GM23248 (cell line): ENCODE measurements around the gene SUPT3H. TPM values are rescaled to one million over a fixed set of nuclear protein-coding genes. Genes with fewer than 3 reads are reported as not detected.
A peak's percentile ranks its signal among the peaks of the same experiment; 100 is the strongest.

Experiments used
- DNase-seq: peaks from one replicate; pipeline ENCODE4 v3.0.0-alpha.2; 2015
- H2AFZ ChIP-seq: fragments of 200-600 bp; sonication (generic); 2 replicates; pipeline ENCODE4 v1.6.1; 2016; ENCODE audit warnings: antibody characterized with exemption
- H3F3A ChIP-seq: fragments of 200-600 bp; sonication (generic); 2 replicates; pipeline ENCODE4 v1.6.1; 2016; ENCODE audit warnings: mild to moderate bottlenecking, antibody characterized with exemption, mixed run types; ENCODE audit not compliant: insufficient read depth
- H3K27ac ChIP-seq: fragments of 200-600 bp; sonication (generic); 2 replicates; pipeline ENCODE4 v1.5.1; 2016; ENCODE audit warnings: mild to moderate bottlenecking
- H3K27me3 ChIP-seq: fragments of 200-600 bp; sonication (generic); replicated peaks from 2 replicates; pipeline ENCODE4 v1.6.1; 2016; ENCODE audit warnings: mild to moderate bottlenecking; ENCODE audit not compliant: insufficient read depth
- H3K36me3 ChIP-seq: fragments of 200-600 bp; sonication (generic); 2 replicates; pipeline ENCODE4 v1.6.1; 2016; ENCODE audit warnings: low read depth, mild to moderate bottlenecking
- H3K4me1 ChIP-seq: fragments of 200-600 bp; sonication (generic); 2 replicates; pipeline ENCODE4 v1.6.1; 2016; ENCODE audit warnings: mild to moderate bottlenecking; ENCODE audit not compliant: insufficient read depth
- H3K4me2 ChIP-seq: fragments of 200-600 bp; sonication (generic); one replicate; pipeline ENCODE4 v1.6.1; 2016; ENCODE audit warnings: mild to moderate bottlenecking; ENCODE audit not compliant: unreplicated experiment
- H3K4me3 ChIP-seq: fragments of 200-600 bp; sonication (generic); 2 replicates; pipeline ENCODE4 v1.5.1; 2016; ENCODE audit warnings: mild to moderate bottlenecking
- H3K79me2 ChIP-seq: fragments of 200-600 bp; sonication (generic); 2 replicates; pipeline ENCODE4 v1.6.1; 2016; ENCODE audit warnings: mild to moderate bottlenecking; ENCODE audit not compliant: insufficient read depth
- H3K9ac ChIP-seq: fragments of 200-600 bp; sonication (generic); 2 replicates; pipeline ENCODE4 v1.6.1; 2016; ENCODE audit warnings: mild to moderate bottlenecking
- H3K9me2 ChIP-seq: fragments of 200-600 bp; sonication (generic); 2 replicates; pipeline ENCODE4 v1.6.1; 2016; ENCODE audit warnings: mixed run types, mild to moderate bottlenecking, moderate library complexity; ENCODE audit not compliant: insufficient read depth
- H3K9me3 ChIP-seq: fragments of 200-600 bp; sonication (generic); one replicate; pipeline ENCODE4 v1.6.1; 2017; ENCODE audit warnings: low read depth
- H4K20me1 ChIP-seq: fragments of 200-600 bp; sonication (generic); 2 replicates; pipeline ENCODE4 v1.6.0; 2016; ENCODE audit not compliant: insufficient read depth
- EZH2 ChIP-seq: fragments of 200-600 bp; sonication (generic); IDR thresholded peaks from 2 replicates; pipeline ENCODE4 v1.6.1; 2018; ENCODE audit warnings: antibody characterized with exemption, mild to moderate bottlenecking; ENCODE audit not compliant: insufficient read depth, poor library complexity, severe bottlenecking
- EZH2phosphoT487 ChIP-seq: fragments of 200-600 bp; sonication (generic); IDR thresholded peaks from 2 replicates; pipeline ENCODE4 v1.6.1; 2018; ENCODE audit warnings: antibody characterized with exemption, moderate library complexity, mild to moderate bottlenecking, low read depth; ENCODE audit not compliant: insufficient read depth
- WGBS, 2 experiments: methylation state at CpG; one replicate each; pipeline ENCODE4 v1.1.6; 2015 to 2017; ENCODE audit warnings: low lambda C conversion rate in 2 of 2, low coverage in 1 of 2; ENCODE audit errors: missing lambda C conversion rate in 2 of 2; 5-methylcytosine and 5-hydroxymethylcytosine counted together
- in situ Hi-C: fragments of 300-500 bp; cut with MboI; formaldehyde crosslinking; loops from 2 replicates; pipeline ENCODE4 v1.15.0; 2020
- polyA plus RNA-seq: library from polyadenylated mRNA; unstranded; fragments of >200 nt; fragmentation: Nextera tagmentation; extraction: Ambion mirVana; gene quantifications from 2 replicates; pipeline ENCODE4 v1.2.1, GENCODE V29; 2016
- total RNA-seq: library from RNA; depleted of rRNA; stranded (reverse); fragments of >200 nt; shearing (Covaris generic); gene quantifications from 2 replicates; pipeline ENCODE4 v1.2.3, GENCODE V29; 2014

Gene SUPT3H
- total and polyA plus RNA-seq, 2 experiments from 2014 or later = 9.3 to 12.4 TPM

DNA sequence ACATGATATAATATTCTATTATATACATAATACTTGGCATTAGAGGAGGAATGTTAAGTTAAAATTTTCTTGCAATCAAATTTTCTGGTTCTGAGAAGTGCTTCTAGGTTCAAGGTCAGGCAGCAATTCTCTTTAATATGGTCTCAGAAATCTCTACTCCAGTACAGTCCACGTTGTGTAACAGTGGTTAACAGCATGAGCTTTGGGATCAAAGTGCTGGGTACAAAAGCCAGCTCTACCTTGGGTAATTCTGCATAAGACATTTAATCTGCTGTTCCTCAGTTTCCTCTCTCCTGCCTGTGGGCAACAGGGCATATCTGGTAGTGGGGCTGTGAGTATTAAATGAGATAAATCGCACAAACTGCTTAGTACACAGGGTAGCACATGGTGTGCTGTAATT lies 552.5 kb downstream of the SUPT3H start:
- WGBS, 2 experiments = 89 to 92% methylated on average over 2 of the region's 2 CpGs
- in situ Hi-C loops = no loop called here

GRCh38 chr6:44824567-44824966 lies 553.2 kb downstream of the SUPT3H start:
- no peaks in the 10 kb centered on the region for H3K9me3 ChIP-seq
- H3F3A ChIP-seq = no peaks in the 10 kb centered on the region
- H3K9me2 ChIP-seq = no peaks in the 10 kb centered on the region
- H2AFZ ChIP-seq = no peak overlapping the region
- H3K27ac ChIP-seq = no peak overlapping the region
- H4K20me1 ChIP-seq = no peaks in the 10 kb centered on the region
- no peak for DNase-seq
- H3K4me2 ChIP-seq = no peak overlapping the region
- TF ChIP-seq EZH2phosphoT487 (no peak), EZH2 (no peak)
- H3K9ac ChIP-seq = no peak overlapping the region
- in situ Hi-C loops = no loop called here
- 0 out of 2 replicates have a peak, but pooled peaks cover 3% of the 10 kb centered on the region for H3K4me1 ChIP-seq
- H3K4me3 ChIP-seq = no peak overlapping the region
- H3K27me3 ChIP-seq = no peaks in the 10 kb centered on the region
- H3K79me2 ChIP-seq = no peaks in the 10 kb centered on the region
- no peaks in the 10 kb centered on the region for H3K36me3 ChIP-seq

More for the DNA sequence above, 552.5 kb downstream of the SUPT3H start:
- no peaks in the 10 kb centered on the region for H3F3A ChIP-seq
- no peak overlapping the region for H3K9ac ChIP-seq
- no peaks in the 10 kb centered on the region for H4K20me1 ChIP-seq
- no peaks in the 10 kb centered on the region for H3K27me3 ChIP-seq
- no peaks in the 10 kb centered on the region for H3K79me2 ChIP-seq
- no peak overlapping the region for H3K4me3 ChIP-seq
- no peaks in the 10 kb centered on the region for H3K9me2 ChIP-seq
- no peak overlapping the region for H3K4me2 ChIP-seq
- DNase-seq = no peak
- H2AFZ ChIP-seq = no peak overlapping the region
- H3K9me3 ChIP-seq = no peaks in the 10 kb centered on the region
- H3K4me1 ChIP-seq = peaks cover 8% of the 10 kb centered on the region; the same call in 1 of the 2 replicates
- no peak overlapping the region for H3K27ac ChIP-seq
- H3K36me3 ChIP-seq = no peaks in the 10 kb centered on the region
- TF ChIP-seq EZH2 (no peak), EZH2phosphoT487 (no peak)

- DNase-seq = no peak
- Histone ChIP-seq H3K27ac (no peak overlapping the region), H3K4me3 (no peak overlapping the region), H3K27me3 (no peaks in the 10 kb centered on the region), H4K20me1 (no peaks in the 10 kb centered on the region), H3K4me1 (0 out of 2 replicates have a peak, but pooled peaks cover 3% of the 10 kb centered on the region), H3K9me2 (no peaks in the 10 kb centered on the region), H3K4me2 (no peak overlapping the region), H3K36me3 (no peaks in the 10 kb centered on the region), H3K9me3 (no peaks in the 10 kb centered on the region), H2AFZ (no peak overlapping the region), H3K79me2 (no peaks in the 10 kb centered on the region), H3K9ac (no peak overlapping the region), H3F3A (no peaks in the 10 kb centered on the region)
- in situ Hi-C loops = no loop called here
- TF ChIP-seq EZH2phosphoT487 (no peak), EZH2 (no peak)
- WGBS, 2 experiments = 77 to 81% methylated on average over 3 of the region's 3 CpGs
These were observed 557.0 kb downstream of the SUPT3H start for GRCh38 chr6:44820759-44821158.

DNA sequence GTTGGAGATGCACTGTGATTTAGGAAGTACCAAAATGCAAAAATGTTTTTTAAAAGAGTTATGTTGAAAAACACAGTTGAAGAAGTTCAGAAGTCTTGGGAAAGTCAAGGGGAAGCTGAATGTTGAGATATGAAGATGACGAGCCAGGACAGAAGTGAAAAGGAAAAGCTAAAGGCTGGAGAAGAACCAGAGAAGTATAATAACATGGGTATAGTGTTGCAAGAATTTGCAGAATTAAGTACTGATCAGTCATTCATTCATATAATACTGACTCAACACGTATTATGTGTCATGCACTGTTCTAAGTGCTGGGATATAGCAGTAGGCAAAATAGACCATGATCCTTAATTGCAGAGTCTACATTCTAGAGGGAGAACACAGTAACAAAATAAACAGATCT lies 557.4 kb downstream of the SUPT3H start:
- Histone ChIP-seq H3F3A (no peaks in the 10 kb centered on the region), H3K27me3 (no peaks in the 10 kb centered on the region), H3K27ac (no peak overlapping the region), H3K4me2 (no peak overlapping the region), H3K9ac (no peak overlapping the region), H3K9me3 (no peaks in the 10 kb centered on the region), H2AFZ (no peak overlapping the region), H4K20me1 (no peaks in the 10 kb centered on the region), H3K79me2 (no peaks in the 10 kb centered on the region), H3K9me2 (no peaks in the 10 kb centered on the region), H3K4me3 (no peak overlapping the region), H3K36me3 (no peaks in the 10 kb centered on the region), H3K4me1 (0 out of 2 replicates have a peak, but pooled peaks cover 3% of the 10 kb centered on the region)
- no peak for TF ChIP-seq EZH2
- TF ChIP-seq EZH2phosphoT487 = no peak
- 86 to 93% methylated on average over 2 of the region's 2 CpGs for WGBS, 2 experiments
- peak; percentile 37 for DNase-seq
- in situ Hi-C loops = no loop called here

GRCh38 chr6:44811456-44811855 lies 566.3 kb downstream of the SUPT3H start:
- TF ChIP-seq EZH2phosphoT487 = no peak
- no peak for TF ChIP-seq EZH2
- Histone ChIP-seq H3K4me2 (no peak overlapping the region), H3K36me3 (no peaks in the 10 kb centered on the region), H2AFZ (no peak overlapping the region), H3K27me3 (no peaks in the 10 kb centered on the region), H3K4me1 (no peaks in the 10 kb centered on the region), H3K9ac (no peak overlapping the region), H3K9me2 (no peaks in the 10 kb centered on the region), H3K27ac (no peak overlapping the region), H3K79me2 (no peaks in the 10 kb centered on the region), H3K9me3 (no peaks in the 10 kb centered on the region), H3F3A (peaks cover under 1% of the 10 kb centered on the region; the same call in 1 of the 2 replicates), H3K4me3 (no peak overlapping the region), H4K20me1 (no peaks in the 10 kb centered on the region)
- no peak for DNase-seq
- in situ Hi-C loops = no loop called here
